Caco-2 (cell line): ENCODE measurements around the gene ZNF638. TPM values are rescaled to one million over a fixed set of nuclear protein-coding genes. Genes with fewer than 3 reads are reported as not detected.

Experiments
- BruUV-seq: library from RNA; stranded (reverse); fragments of 400-500 nt; replicated peaks from 2 replicates; lab custom pipeline; 2021; lab: Mats Ljungman, UMichigan
- CTCF ChIA-PET: fragments of 300-600 bp; sonication (Branson Sonifier 250); formaldehyde crosslinking; loops from one replicate; lab custom pipeline; 2022; ENCODE audit warnings: antibody characterized with exemption; lab: Charles Lee
- POLR2A ChIA-PET: fragments of 300-600 bp; sonication (Branson Sonifier 250); formaldehyde crosslinking; loops from one replicate; lab custom pipeline; 2022; ENCODE audit warnings: antibody characterized with exemption; lab: Charles Lee
- DNase-seq, 2 experiments: peaks; one replicate each; pipeline versions ENCODE4 v3.0.0 to v3.0.0-alpha.2; 2020 to 2022
- H3K27me3 ChIP-seq: replicated peaks from 2 replicates; pipeline ENCODE4 v1.6.0; 2011; ENCODE audit warnings: low read length; ENCODE audit not compliant: control insufficient read depth, insufficient read depth
- H3K36me3 ChIP-seq: 2 replicates; pipeline ENCODE4 v1.5.1; 2011; ENCODE audit warnings: low read length; ENCODE audit not compliant: control insufficient read depth, insufficient read depth
- H3K4me1 ChIP-seq: fragments of 250-450 bp; sonication (Bioruptor Pico); 2 replicates; pipeline ENCODE4 v1.5.1; 2020; ENCODE audit warnings: mild to moderate bottlenecking
- H3K4me3 ChIP-seq: 2 replicates; pipeline ENCODE4 v1.5.1; 2011; ENCODE audit warnings: low read depth, mild to moderate bottlenecking, control low read depth, low read length
- H3K9me3 ChIP-seq: fragments of 250-450 bp; sonication (Bioruptor Pico); 2 replicates; pipeline ENCODE4 v1.5.1; 2020; ENCODE audit warnings: mild to moderate bottlenecking, moderate library complexity
- H3K27ac Mint-ChIP-seq: one replicate; pipeline ENCODE4 v1.8.0; 2022; ENCODE audit warnings: mixed read lengths; ENCODE audit not compliant: unreplicated experiment
- H3K27me3 Mint-ChIP-seq: one replicate; pipeline ENCODE4 v1.8.0; 2022; ENCODE audit warnings: mixed read lengths; ENCODE audit not compliant: insufficient read depth, unreplicated experiment
- H3K36me3 Mint-ChIP-seq: one replicate; pipeline ENCODE4 v1.8.0; 2022; ENCODE audit warnings: mild to moderate bottlenecking, mixed read lengths; ENCODE audit not compliant: insufficient read depth, unreplicated experiment
- H3K4me1 Mint-ChIP-seq: one replicate; pipeline ENCODE4 v1.8.0; 2022; ENCODE audit warnings: low read depth, mixed read lengths; ENCODE audit not compliant: unreplicated experiment
- H3K4me3 Mint-ChIP-seq: one replicate; pipeline ENCODE4 v1.8.0; 2022; ENCODE audit warnings: mild to moderate bottlenecking, moderate library complexity, mixed read lengths; ENCODE audit not compliant: unreplicated experiment
- H3K9me3 Mint-ChIP-seq: one replicate; pipeline ENCODE4 v1.8.0; 2022; ENCODE audit warnings: mixed read lengths; ENCODE audit not compliant: unreplicated experiment
- intact Hi-C: fragments of 100-400 bp; cut with micrococcal nuclease; formaldehyde crosslinking; loops from one replicate; pipeline ENCODE4 v1.10.0; 2022; ENCODE audit not compliant: unreplicated experiment
- total RNA-seq: library from RNA; stranded (reverse); gene quantifications from 2 replicates; pipeline ENCODE4 v1.2.3, GENCODE V29; 2022
- TF ChIP-seq, protein P1 (sequence below), 2 experiments: fragments of 200-600 bp in 1 of 2; IDR thresholded peaks; 1 replicate in 1 of 2; 2 replicates in 1 of 2; pipeline versions ENCODE4 v1.5.1 to v1.8.0; 2011 to 2022; ENCODE audit warnings: antibody characterized with exemption in 1 of 2, control low read depth in 1 of 2, inconsistent platforms in 1 of 2, low read depth in 1 of 2, low read length in 1 of 2, mild to moderate bottlenecking in 1 of 2, moderate library complexity in 1 of 2; ENCODE audit not compliant: insufficient read depth in 1 of 2, severe bottlenecking in 1 of 2, unreplicated experiment in 1 of 2

The ZNF638 gene
- total RNA-seq, 1 experiment from 2014 or later, result 133 TPM

GRCh38 chr2:71340176-71340575 lies 8.6 kb downstream of the ZNF638 start:
- Histone ChIP-seq H3K27me3 (no peaks in the 10 kb centered on the region), H3K4me3 (no peak overlapping the region), H3K36me3 (no peaks in the 10 kb centered on the region; the same call in 1 of the 2 replicates), H3K9me3 (no peaks in the 10 kb centered on the region), H3K4me1 (peaks cover 8% of the 10 kb centered on the region; the same call in 1 of the 2 replicates)
- intact Hi-C loops, result no loop called here
- no peaks in the 10 kb centered on the region for H3K27me3 Mint-ChIP-seq
- POLR2A ChIA-PET, result no interaction called here
- TF ChIP-seq, protein P1, sequence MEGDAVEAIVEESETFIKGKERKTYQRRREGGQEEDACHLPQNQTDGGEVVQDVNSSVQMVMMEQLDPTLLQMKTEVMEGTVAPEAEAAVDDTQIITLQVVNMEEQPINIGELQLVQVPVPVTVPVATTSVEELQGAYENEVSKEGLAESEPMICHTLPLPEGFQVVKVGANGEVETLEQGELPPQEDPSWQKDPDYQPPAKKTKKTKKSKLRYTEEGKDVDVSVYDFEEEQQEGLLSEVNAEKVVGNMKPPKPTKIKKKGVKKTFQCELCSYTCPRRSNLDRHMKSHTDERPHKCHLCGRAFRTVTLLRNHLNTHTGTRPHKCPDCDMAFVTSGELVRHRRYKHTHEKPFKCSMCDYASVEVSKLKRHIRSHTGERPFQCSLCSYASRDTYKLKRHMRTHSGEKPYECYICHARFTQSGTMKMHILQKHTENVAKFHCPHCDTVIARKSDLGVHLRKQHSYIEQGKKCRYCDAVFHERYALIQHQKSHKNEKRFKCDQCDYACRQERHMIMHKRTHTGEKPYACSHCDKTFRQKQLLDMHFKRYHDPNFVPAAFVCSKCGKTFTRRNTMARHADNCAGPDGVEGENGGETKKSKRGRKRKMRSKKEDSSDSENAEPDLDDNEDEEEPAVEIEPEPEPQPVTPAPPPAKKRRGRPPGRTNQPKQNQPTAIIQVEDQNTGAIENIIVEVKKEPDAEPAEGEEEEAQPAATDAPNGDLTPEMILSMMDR (IDR thresholded peaks at IDR 0.05; ENCODE audit: insufficient read depth in 1 of 2, low read depth in 1 of 2, low read length in 1 of 2, severe bottlenecking in 1 of 2, unreplicated experiment in 1 of 2), result no peak
- BruUV-seq, result no TSS peak
- H3K9me3 Mint-ChIP-seq, result no peaks in the 10 kb centered on the region
- no peak for DNase-seq
- no peak overlapping the region for H3K4me3 Mint-ChIP-seq
- H3K36me3 Mint-ChIP-seq, result peaks cover 28% of the 10 kb centered on the region
- CTCF ChIA-PET, result interaction anchor here (1.0 kb wide), 1 partner anchor 9 kb away, joined by 3 read pairs; the partner anchor contains the start of gene ZNF638
- H3K4me1 Mint-ChIP-seq, result peaks cover 20% of the 10 kb centered on the region
- no peak overlapping the region for H3K27ac Mint-ChIP-seq

- Histone ChIP-seq H3K4me1 (peaks cover 8% of the 10 kb centered on the region; the same call in 1 of the 2 replicates), H3K9me3 (no peaks in the 10 kb centered on the region), H3K36me3 (no peaks in the 10 kb centered on the region; the same call in 1 of the 2 replicates), H3K4me3 (no peak overlapping the region), H3K27me3 (no peaks in the 10 kb centered on the region)
- BruUV-seq, result no TSS peak
- TF ChIP-seq, protein P1 (IDR thresholded peaks at IDR 0.05; ENCODE audit: insufficient read depth in 1 of 2, low read depth in 1 of 2, low read length in 1 of 2, severe bottlenecking in 1 of 2, unreplicated experiment in 1 of 2), result no peak
- Mint-ChIP-seq H3K4me3 (no peak overlapping the region), H3K9me3 (no peaks in the 10 kb centered on the region), H3K27ac (no peak overlapping the region), H3K27me3 (no peaks in the 10 kb centered on the region), H3K36me3 (peaks cover 29% of the 10 kb centered on the region), H3K4me1 (peaks cover 27% of the 10 kb centered on the region)
- intact Hi-C loops, result no loop called here
- no peak for DNase-seq
- CTCF ChIA-PET, result no interaction called here
- POLR2A ChIA-PET, result no interaction called here
Observed at GRCh38 chr2:71341645-71342044, 10.1 kb downstream of the ZNF638 start.

- BruUV-seq, result no TSS peak
- no peaks in the 10 kb centered on the region for H3K9me3 ChIP-seq
- H3K36me3 Mint-ChIP-seq, result peaks cover 62% of the 10 kb centered on the region
- no peak overlapping the region for H3K4me3 ChIP-seq
- H3K4me3 Mint-ChIP-seq, result no peak overlapping the region
- no peak overlapping the region for H3K27ac Mint-ChIP-seq
- H3K27me3 ChIP-seq, result no peaks in the 10 kb centered on the region
- H3K4me1 ChIP-seq, result no peaks in the 10 kb centered on the region
- peaks cover 2% of the 10 kb centered on the region; the same call in 1 of the 2 replicates for H3K36me3 ChIP-seq
- CTCF ChIA-PET, result interaction anchor here (0.6 kb wide), 1 partner anchor 14 kb away, joined by 3 read pairs; the partner anchor contains the start of gene ZNF638
- TF ChIP-seq, protein P1 (IDR thresholded peaks at IDR 0.05; ENCODE audit: insufficient read depth in 1 of 2, low read depth in 1 of 2, low read length in 1 of 2, severe bottlenecking in 1 of 2, unreplicated experiment in 1 of 2), result no peak
- no peak for DNase-seq
- H3K4me1 Mint-ChIP-seq, result peaks cover 14% of the 10 kb centered on the region
- intact Hi-C loops, result no loop called here
- no peaks in the 10 kb centered on the region for H3K27me3 Mint-ChIP-seq
- POLR2A ChIA-PET, result no interaction called here
- no peaks in the 10 kb centered on the region for H3K9me3 Mint-ChIP-seq
Observed at GRCh38 chr2:71346065-71346464, 14.5 kb downstream of the ZNF638 start.
